Measurements from ENCODE around the gene SLC6A19. TPM values are rescaled to one million over a fixed set of nuclear protein-coding genes. Genes with fewer than 3 reads are reported as not detected.

The SLC6A19 gene
- total RNA-seq, 2 donors from 2014 or later: not detected

GRCh38 chr5:1200495-1201326, 684 bp upstream of the SLC6A19 start:
- Histone ChIP-seq H3K27ac (no peak overlapping the region), H3K4me3 (no peak overlapping the region), H3K36me3 (no peaks in the 10 kb centered on the region), H3K9me3 (no peaks in the 10 kb centered on the region), H3K27me3 (no peaks in the 10 kb centered on the region), H3K4me1 (no peaks in the 10 kb centered on the region)
- DNase-seq (ENCODE audit: low spot score): no peak
- no peak for TF ChIP-seq CTCF (IDR thresholded peaks at IDR 0.05)

GRCh38 chr5:1202026-1202797, 817 bp downstream of the SLC6A19 start:
- Histone ChIP-seq H3K27ac (no peak overlapping the region), H3K9me3 (no peaks in the 10 kb centered on the region), H3K36me3 (no peaks in the 10 kb centered on the region), H3K4me3 (no peak overlapping the region), H3K27me3 (no peaks in the 10 kb centered on the region), H3K4me1 (no peaks in the 10 kb centered on the region)
- TF ChIP-seq CTCF (IDR thresholded peaks at IDR 0.05): no peak
- DNase-seq (ENCODE audit: low spot score): no peak

GRCh38 chr5:1202798-1203185, 1.4 kb downstream of the SLC6A19 start:
- no peak for DNase-seq (ENCODE audit: low spot score)

GRCh38 chr5:1203311-1203967, 2.0 kb downstream of the SLC6A19 start:
- TF ChIP-seq CTCF (IDR thresholded peaks at IDR 0.05): no peak
- H3K4me1 ChIP-seq: no peaks in the 10 kb centered on the region
- no peaks in the 10 kb centered on the region for H3K36me3 ChIP-seq
- H3K9me3 ChIP-seq: no peaks in the 10 kb centered on the region
- DNase-seq (ENCODE audit: low spot score): no peak
- H3K4me3 ChIP-seq: no peak overlapping the region
- no peaks in the 10 kb centered on the region for H3K27me3 ChIP-seq
- H3K27ac ChIP-seq: no peak overlapping the region

More at GRCh38 chr5:1202798-1203185, 1.4 kb downstream of the SLC6A19 start:
- Histone ChIP-seq H3K9me3 (no peaks in the 10 kb centered on the region), H3K4me1 (no peaks in the 10 kb centered on the region), H3K36me3 (no peaks in the 10 kb centered on the region), H3K27me3 (no peaks in the 10 kb centered on the region), H3K4me3 (no peak overlapping the region), H3K27ac (no peak overlapping the region)
- no peak for TF ChIP-seq CTCF (IDR thresholded peaks at IDR 0.05)

- Histone ChIP-seq H3K9me3 (no peaks in the 10 kb centered on the region), H3K27me3 (no peaks in the 10 kb centered on the region), H3K4me3 (no peak overlapping the region), H3K36me3 (no peaks in the 10 kb centered on the region), H3K27ac (no peak overlapping the region), H3K4me1 (no peaks in the 10 kb centered on the region)
- no peak for TF ChIP-seq CTCF (IDR thresholded peaks at IDR 0.05)
- no peak for DNase-seq (ENCODE audit: low spot score)
Observed at GRCh38 chr5:1203968-1204692, 2.7 kb downstream of the SLC6A19 start.

Measured in right atrium auricular region (tissue), 2 donors.